ENCODE measurements around the gene CCL1.
"Not testable (repeated sequence)": the region's sequence is repeated elsewhere in the genome, so short reads cannot be mapped to it uniquely, and the experiment has no call there.

CCL1 gene

GRCh38 chr17:34360601-34361270 is 2.3 kb downstream of the CCL1 start:
- no peak for DNase-seq (ENCODE audit: low read depth in 2 of 2, low spot score in 1 of 2)

- no peak for DNase-seq (ENCODE audit: low read depth in 2 of 2, low spot score in 1 of 2)
Measured at GRCh38 chr17:34358631-34359030, 4.4 kb downstream of the CCL1 start.

DNA sequence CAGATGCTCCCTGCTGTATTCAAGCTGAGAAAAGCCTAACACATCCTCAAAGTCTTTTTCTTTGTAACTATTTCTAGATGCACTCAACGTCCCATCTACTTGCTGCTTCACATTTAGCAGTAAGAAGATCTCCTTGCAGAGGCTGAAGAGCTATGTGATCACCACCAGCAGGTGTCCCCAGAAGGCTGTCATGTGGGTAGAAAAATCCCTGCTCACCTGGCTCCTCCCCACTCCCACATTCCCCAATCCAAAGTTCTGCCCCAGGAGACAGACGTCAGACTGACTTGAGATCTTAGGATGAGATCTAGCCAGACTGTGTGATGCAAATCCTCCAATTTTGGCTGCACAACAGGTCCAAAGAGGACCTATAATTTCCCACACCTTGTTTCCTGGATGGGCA is 5.6 kb downstream of the CCL1 start:
- no peak for DNase-seq (ENCODE audit: low read depth in 2 of 2, low spot score in 1 of 2)

DNA sequence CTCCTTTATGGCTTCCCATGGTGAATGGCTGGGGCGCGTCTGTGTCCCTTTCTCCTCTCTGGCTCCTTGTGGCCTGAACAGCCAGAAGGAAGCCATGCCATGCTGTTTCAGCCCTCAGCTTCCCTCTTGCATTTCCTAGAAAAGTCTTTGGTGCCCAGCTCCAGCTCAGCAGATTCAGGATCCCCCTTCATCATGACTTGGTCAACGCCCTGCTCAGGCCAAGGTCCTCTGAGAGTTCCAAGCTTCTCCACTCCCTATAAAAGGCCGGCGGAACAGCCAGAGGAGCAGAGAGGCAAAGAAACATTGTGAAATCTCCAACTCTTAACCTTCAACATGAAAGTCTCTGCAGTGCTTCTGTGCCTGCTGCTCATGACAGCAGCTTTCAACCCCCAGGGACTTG is 6.8 kb downstream of the CCL1 start, which contains the start of gene CCL13:
Gene CCL13, plus strand, starts transcription at position 287 of the 400 bp plus-strand sequence. Its CDS starts 47 bp downstream, at position 334.
- no peak for DNase-seq (ENCODE audit: low read depth in 2 of 2, low spot score in 1 of 2)

DNA sequence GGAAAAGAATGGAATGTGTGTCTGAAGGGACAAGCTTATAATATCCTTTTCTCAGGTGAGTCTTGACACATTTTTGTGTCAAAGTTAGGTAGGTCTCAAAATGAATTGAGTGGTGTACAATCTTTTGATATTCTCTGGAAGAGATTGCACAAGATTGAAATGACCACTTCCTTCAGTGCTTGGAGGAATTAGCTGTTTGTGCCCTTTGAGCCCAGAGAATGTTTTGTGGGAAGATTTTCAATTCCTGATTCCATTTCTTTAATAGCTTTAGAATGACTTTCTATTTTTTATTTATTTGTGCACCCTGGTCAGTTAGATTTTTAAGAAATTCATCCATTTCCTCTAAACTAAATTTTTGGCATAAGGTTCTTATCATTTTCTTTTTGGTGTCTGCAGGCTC is 8.4 kb downstream of the CCL1 start:
- DNase-seq (ENCODE audit: low read depth in 2 of 2, low spot score in 1 of 2), result no peak

DNA sequence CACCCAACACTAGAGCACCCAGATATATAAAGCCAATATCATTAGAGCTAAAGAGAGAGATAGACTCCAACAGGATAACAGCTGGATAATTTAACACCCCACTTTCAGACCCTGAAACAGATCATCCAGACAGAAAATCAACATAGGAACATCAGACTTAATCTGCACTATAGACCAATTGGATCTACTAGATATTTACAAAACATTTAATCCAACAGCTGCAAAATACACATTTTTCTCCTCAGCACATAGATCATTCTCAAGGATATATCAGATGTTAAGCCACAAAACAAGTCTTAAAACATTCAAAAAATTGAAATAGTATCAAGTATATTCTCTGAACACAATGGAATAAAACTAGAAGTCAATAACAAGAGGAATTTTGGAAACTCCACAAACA is 10.8 kb downstream of the CCL1 start:
- DNase-seq (ENCODE audit: low read depth in 2 of 2, low spot score in 1 of 2), result no peak

DNA sequence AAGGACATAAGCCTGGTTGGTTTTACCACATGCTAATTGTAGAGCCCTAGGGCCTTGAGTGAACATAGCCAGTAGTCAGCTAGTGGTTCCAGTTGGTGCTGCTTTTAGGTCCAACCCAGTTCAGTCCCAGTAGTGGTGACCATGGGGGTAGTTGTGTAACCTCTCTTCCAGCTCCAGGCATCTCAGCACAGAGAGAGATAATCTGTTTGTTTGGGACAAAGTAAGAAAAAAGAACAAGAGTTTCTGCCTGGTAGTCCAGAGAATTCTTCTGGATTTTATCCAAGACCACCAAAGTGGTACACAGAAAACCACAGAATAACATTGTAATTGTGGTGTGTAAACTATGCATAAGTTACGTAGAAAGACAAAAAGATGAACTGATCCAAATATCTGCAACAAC is 11.9 kb downstream of the CCL1 start:
- DNase-seq (ENCODE audit: low read depth in 2 of 2, low spot score in 1 of 2), result no peak

DNA sequence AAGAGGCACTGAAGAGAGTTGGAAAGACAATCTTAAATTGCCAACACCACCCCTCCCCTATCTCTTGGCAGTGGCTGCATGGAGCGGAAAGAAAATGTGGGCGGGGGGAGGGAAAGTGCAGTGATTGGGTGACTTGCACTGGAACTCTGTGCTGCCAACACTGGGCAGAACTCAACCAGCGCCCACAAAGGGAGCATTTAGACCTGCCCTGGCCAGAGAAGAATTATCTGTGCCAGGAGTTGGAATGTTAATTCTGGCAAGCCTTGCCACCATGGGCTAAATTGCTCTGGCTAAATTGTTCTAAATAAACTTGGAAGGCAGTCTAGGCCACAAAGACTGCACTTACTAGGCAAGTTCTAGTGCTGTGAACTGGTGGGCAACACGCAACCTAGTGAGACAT is 13.3 kb downstream of the CCL1 start:
- no peak for DNase-seq (ENCODE audit: low read depth in 2 of 2, low spot score in 1 of 2)

GRCh38 chr17:34347063-34347462 is 16.0 kb downstream of the CCL1 start:
- no peak for DNase-seq (ENCODE audit: low read depth in 2 of 2, low spot score in 1 of 2)

DNA sequence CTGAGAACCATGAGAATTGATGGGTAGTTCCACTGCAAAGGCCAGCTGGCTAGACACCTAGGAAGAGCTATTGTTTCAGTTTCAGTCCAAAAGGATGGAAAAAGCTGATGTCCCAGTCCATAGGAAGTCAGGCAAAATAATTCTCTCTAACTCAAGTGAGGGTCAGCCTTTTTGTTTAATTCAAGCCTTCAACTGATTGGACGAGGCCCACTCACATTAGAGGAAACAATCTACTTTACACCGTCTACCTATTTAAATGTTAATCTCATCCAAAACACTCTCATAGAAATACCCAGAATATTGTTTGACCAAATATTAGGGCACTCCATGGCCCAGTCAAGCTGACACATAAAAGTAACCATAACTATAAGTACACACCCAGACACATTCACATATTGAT is 21.1 kb downstream of the CCL1 start:
- no peak for DNase-seq (ENCODE audit: low read depth in 2 of 2, low spot score in 1 of 2)

GRCh38 chr17:34339138-34339770 is 23.8 kb downstream of the CCL1 start:
- no peak for DNase-seq (ENCODE audit: low read depth in 2 of 2, low spot score in 1 of 2)

DNA sequence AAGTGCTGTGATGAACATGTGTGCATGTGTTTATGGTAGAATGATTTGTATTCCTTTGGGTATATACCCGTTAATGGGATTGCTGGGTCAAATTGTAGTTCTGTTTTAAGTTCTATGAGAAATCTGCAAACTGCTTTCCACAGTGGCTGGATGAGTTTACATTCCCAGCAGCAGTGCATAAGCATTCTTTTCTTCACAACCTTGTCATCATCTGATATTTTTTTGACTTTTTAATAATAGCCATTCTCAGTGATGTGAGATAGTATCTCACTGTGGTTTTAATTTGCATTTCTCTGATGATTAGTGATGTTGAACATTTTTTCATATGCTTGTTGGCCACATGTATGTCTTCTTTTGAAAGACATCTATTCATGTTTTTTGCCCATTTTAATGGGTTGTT is 25.3 kb downstream of the CCL1 start:
- no peak for DNase-seq (ENCODE audit: low read depth in 2 of 2, low spot score in 1 of 2)

DNA sequence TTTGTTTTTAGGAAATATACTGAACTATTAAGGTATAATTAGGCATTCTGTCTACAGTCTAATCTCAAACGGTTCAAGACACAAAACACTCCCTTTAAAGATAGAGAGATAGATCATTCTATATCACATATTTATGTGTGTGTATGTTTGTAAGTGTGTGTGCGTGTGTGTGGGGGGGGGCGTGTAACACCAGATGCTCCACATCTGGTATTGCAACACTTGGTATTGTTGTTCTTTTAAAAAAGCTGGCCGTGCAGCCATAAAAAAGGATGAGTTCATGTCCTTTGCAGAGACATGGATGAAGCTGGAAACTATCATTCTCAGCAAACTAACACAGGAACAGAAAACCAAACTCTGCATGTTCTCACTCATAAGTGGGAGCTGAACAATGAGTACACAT is 35.5 kb downstream of the CCL1 start:
- not testable (repeated sequence) for DNase-seq (ENCODE audit: low read depth in 2 of 2, low spot score in 1 of 2)

GRCh38 chr17:34321964-34322363 is 41.1 kb downstream of the CCL1 start:
- DNase-seq (ENCODE audit: low read depth in 2 of 2, low spot score in 1 of 2), result no peak

GRCh38 chr17:34319039-34319483 is 44.0 kb downstream of the CCL1 start, which contains the start of gene CCL8:
TSS of gene CCL8 (plus strand) at chr17:34319435. CDS start at chr17:34319502, 67 bp downstream.
- DNase-seq (ENCODE audit: low read depth in 2 of 2, low spot score in 1 of 2), result no peak

GRCh38 chr17:34318474-34318873 is 44.6 kb downstream of the CCL1 start:
- no peak for DNase-seq (ENCODE audit: low read depth in 2 of 2, low spot score in 1 of 2)

DNA sequence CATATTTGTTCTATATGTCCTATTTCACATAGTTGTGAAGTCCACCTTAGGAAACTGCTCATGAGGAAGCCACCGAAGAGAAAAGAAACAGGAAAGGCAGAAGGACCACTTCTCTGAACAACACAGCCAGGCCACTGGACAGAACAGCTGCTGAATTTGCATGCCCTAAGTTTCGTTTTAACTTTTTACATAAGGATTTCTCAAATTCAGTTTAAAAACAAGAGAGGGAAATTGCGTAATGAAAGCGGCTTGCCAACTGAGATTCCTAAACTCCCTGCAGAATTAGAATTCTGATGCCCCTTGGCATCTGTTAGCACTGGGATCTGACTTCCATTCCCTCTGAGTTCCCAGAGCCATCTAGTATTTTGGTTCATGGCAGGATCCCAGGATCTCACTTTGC is 48.8 kb downstream of the CCL1 start:
- DNase-seq (ENCODE audit: low read depth in 2 of 2, low spot score in 1 of 2), result no peak

DNA sequence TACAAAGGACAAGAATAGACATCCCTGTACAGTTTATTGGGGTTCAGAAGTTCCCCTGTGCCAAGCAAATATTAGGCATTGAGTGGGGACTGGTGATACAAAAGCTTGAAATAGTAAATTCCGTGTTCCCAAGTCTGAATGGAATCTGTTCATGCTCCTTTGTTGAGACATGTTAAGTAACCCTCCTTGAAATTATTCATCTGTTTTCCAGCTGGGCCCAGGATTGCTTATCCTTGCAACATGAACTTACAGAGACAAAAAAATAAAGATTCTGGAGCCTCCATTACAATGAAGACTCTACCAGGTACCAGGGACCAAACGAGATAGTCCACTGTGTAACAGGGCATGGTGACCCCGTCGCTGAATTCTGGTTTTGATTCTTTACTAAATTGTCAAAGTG is 49.9 kb downstream of the CCL1 start:
- DNase-seq (ENCODE audit: low read depth in 2 of 2, low spot score in 1 of 2), result no peak

DNA sequence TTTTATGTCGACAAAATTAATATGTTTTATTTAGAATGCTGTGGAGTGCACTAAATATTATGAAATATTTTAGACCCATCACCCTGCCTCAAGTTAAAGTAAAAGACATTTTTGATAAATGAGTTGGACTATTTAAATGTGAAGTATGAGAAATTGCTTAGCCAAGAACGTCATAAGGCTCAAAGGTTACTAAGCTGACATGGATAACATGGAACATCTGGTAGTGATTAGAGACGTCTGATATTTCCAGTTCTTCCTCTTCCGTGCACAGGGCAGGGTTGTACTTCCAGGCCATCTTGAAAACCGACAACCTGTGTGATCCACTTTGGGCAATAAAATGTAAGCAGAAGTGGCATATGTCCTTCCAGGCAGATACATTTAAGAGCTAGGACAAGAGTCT is 51.0 kb downstream of the CCL1 start:
- DNase-seq (ENCODE audit: low read depth in 2 of 2, low spot score in 1 of 2), result no peak

- DNase-seq (ENCODE audit: low read depth in 2 of 2, low spot score in 1 of 2), result no peak
Measured at GRCh38 chr17:34311291-34311690, 51.7 kb downstream of the CCL1 start.
